Hepatocyte (in vitro differentiated cells): Measurements from ENCODE around the gene WFDC6. TPM values are rescaled to one million over a fixed set of nuclear protein-coding genes. Genes with fewer than 3 reads are reported as not detected.

Source experiments
- DNase-seq: peaks from one replicate; pipeline ENCODE4 v3.0.0-alpha.2; 2016; ENCODE audit warnings: low spot score
- H2AFZ ChIP-seq: fragments of 200-600 bp; sonication (generic); 2 replicates; pipeline ENCODE4 v1.6.0; 2016; ENCODE audit warnings: antibody characterized with exemption, mild to moderate bottlenecking
- H3K27ac ChIP-seq: fragments of 200-600 bp; sonication (generic); 2 replicates; pipeline ENCODE4 v1.5.1; 2016; ENCODE audit warnings: mild to moderate bottlenecking
- H3K27me3 ChIP-seq: fragments of 200-600 bp; sonication (generic); 2 replicates; pipeline ENCODE4 v1.6.1; 2016
- H3K36me3 ChIP-seq: fragments of 200-600 bp; sonication (generic); replicated peaks from 2 replicates; pipeline ENCODE4 v1.5.1; 2016; ENCODE audit warnings: low read depth; ENCODE audit not compliant: insufficient read depth
- H3K4me1 ChIP-seq: fragments of 200-600 bp; sonication (generic); 2 replicates; pipeline ENCODE4 v1.5.1; 2016; ENCODE audit warnings: mild to moderate bottlenecking, moderate library complexity; ENCODE audit not compliant: insufficient read depth
- H3K4me2 ChIP-seq: fragments of 200-600 bp; sonication (generic); 2 replicates; pipeline ENCODE4 v1.6.0; 2016
- H3K4me3 ChIP-seq: fragments of 200-600 bp; sonication (generic); 2 replicates; pipeline ENCODE4 v1.5.1; 2016; ENCODE audit warnings: mild to moderate bottlenecking
- H3K79me2 ChIP-seq: fragments of 200-600 bp; sonication (generic); 2 replicates; pipeline ENCODE4 v1.6.0; 2017; ENCODE audit warnings: mild to moderate bottlenecking
- H3K9me2 ChIP-seq: fragments of 200-600 bp; sonication (generic); replicated peaks from 2 replicates; pipeline ENCODE4 v1.6.0; 2017; ENCODE audit warnings: mild to moderate bottlenecking; ENCODE audit not compliant: insufficient read depth
- H3K9me3 ChIP-seq: fragments of 200-600 bp; sonication (generic); 2 replicates; pipeline ENCODE4 v1.5.1; 2016; ENCODE audit warnings: low read depth, mild to moderate bottlenecking
- H4K20me1 ChIP-seq: fragments of 200-600 bp; sonication (generic); 2 replicates; pipeline ENCODE4 v1.6.0; 2016; ENCODE audit warnings: mild to moderate bottlenecking; ENCODE audit not compliant: insufficient read depth, poor library complexity, severe bottlenecking
- CTCF ChIP-seq: fragments of 200-600 bp; sonication (generic); IDR thresholded peaks from 2 replicates; pipeline ENCODE4 v1.5.1; 2016; ENCODE audit warnings: antibody characterized with exemption, mild to moderate bottlenecking; ENCODE audit not compliant: poor library complexity
- EZH2 ChIP-seq: fragments of 200-600 bp; sonication (generic); IDR thresholded peaks from 2 replicates; pipeline ENCODE4 v1.6.1; 2016; ENCODE audit warnings: antibody characterized with exemption, mild to moderate bottlenecking, borderline replicate concordance
- EZH2phosphoT487 ChIP-seq: fragments of 200-600 bp; sonication (generic); IDR thresholded peaks from one replicate; pipeline ENCODE4 v1.6.1; 2018; ENCODE audit warnings: antibody characterized with exemption, mild to moderate bottlenecking, low read depth, moderate library complexity; ENCODE audit not compliant: unreplicated experiment, severe bottlenecking
- WGBS: methylation state at CpG from one replicate; pipeline ENCODE4 v1.1.6; 2016; ENCODE audit warnings: low lambda C conversion rate; ENCODE audit errors: missing lambda C conversion rate; 5-methylcytosine and 5-hydroxymethylcytosine counted together
- polyA plus RNA-seq: library from polyadenylated mRNA; unstranded; fragments of >200 nt; fragmentation: Nextera tagmentation; extraction: Ambion mirVana; gene quantifications from 2 replicates; pipeline ENCODE4 v1.2.1, GENCODE V29; 2016
- total RNA-seq: library from RNA; depleted of rRNA; stranded (reverse); fragments of >200 nt; gene quantifications from 2 replicates; pipeline ENCODE4 v1.2.3, GENCODE V29; 2014

WFDC6 gene
- total and polyA plus RNA-seq, 2 experiments from 2014 or later, result not detected

GRCh38 chr20:45489083-45489531, 50.2 kb downstream of the WFDC6 start:
- DNase-seq, result no peak
- Histone ChIP-seq H3K4me1 (no peaks in the 10 kb centered on the region), H3K79me2 (no peaks in the 10 kb centered on the region), H2AFZ (no peak overlapping the region), H3K9me3 (no peaks in the 10 kb centered on the region), H3K4me2 (no peak overlapping the region), H3K27ac (no peak overlapping the region), H3K4me3 (no peak overlapping the region), H4K20me1 (no peaks in the 10 kb centered on the region), H3K9me2 (no peaks in the 10 kb centered on the region), H3K27me3 (peaks cover 3% of the 10 kb centered on the region), H3K36me3 (no peaks in the 10 kb centered on the region)
- TF ChIP-seq EZH2phosphoT487 (no peak), EZH2 (no peak), CTCF (no peak)
- 85% methylated on average over 1 of the region's 1 CpG for whole genome bisulfite sequencing

GRCh38 chr20:45487231-45487635, 52.0 kb downstream of the WFDC6 start:
- WGBS, result 33% methylated on average over 9 of the region's 20 CpGs
- H3K9me3 ChIP-seq, result no peaks in the 10 kb centered on the region
- H3K9me2 ChIP-seq, result no peaks in the 10 kb centered on the region
- no peaks in the 10 kb centered on the region for H3K79me2 ChIP-seq
- H3K4me2 ChIP-seq, result no peak overlapping the region
- no peak for DNase-seq
- no peak overlapping the region for H3K4me3 ChIP-seq
- no peaks in the 10 kb centered on the region for H3K36me3 ChIP-seq
- no peaks in the 10 kb centered on the region for H4K20me1 ChIP-seq
- no peak overlapping the region for H2AFZ ChIP-seq
- no peak overlapping the region for H3K27ac ChIP-seq
- peaks cover 4% of the 10 kb centered on the region for H3K27me3 ChIP-seq
- TF ChIP-seq EZH2phosphoT487 (no peak), CTCF (peak; percentile 39), EZH2 (no peak)
- H3K4me1 ChIP-seq, result no peaks in the 10 kb centered on the region

GRCh38 chr20:45485388-45485787, 53.9 kb downstream of the WFDC6 start:
- Histone ChIP-seq H3K4me1 (no peaks in the 10 kb centered on the region), H3K9me3 (no peaks in the 10 kb centered on the region), H3K9me2 (no peaks in the 10 kb centered on the region), H4K20me1 (no peaks in the 10 kb centered on the region), H3K79me2 (no peaks in the 10 kb centered on the region), H3K36me3 (no peaks in the 10 kb centered on the region), H3K27ac (no peak overlapping the region), H2AFZ (no peak overlapping the region), H3K4me3 (no peak overlapping the region), H3K4me2 (no peak overlapping the region), H3K27me3 (peaks cover 4% of the 10 kb centered on the region)
- 56% methylated on average over 4 of the region's 4 CpGs for WGBS
- no peak for DNase-seq
- TF ChIP-seq CTCF, result no peak
- TF ChIP-seq EZH2phosphoT487, result no peak
- no peak for TF ChIP-seq EZH2

- WGBS, result 47% methylated on average over 6 of the region's 6 CpGs
- Histone ChIP-seq H3K4me1 (no peaks in the 10 kb centered on the region), H2AFZ (no peak overlapping the region), H3K4me3 (no peak overlapping the region), H3K27ac (no peak overlapping the region), H3K4me2 (no peak overlapping the region), H3K79me2 (no peaks in the 10 kb centered on the region), H4K20me1 (no peaks in the 10 kb centered on the region), H3K27me3 (peaks cover 4% of the 10 kb centered on the region), H3K9me2 (no peaks in the 10 kb centered on the region), H3K9me3 (no peaks in the 10 kb centered on the region), H3K36me3 (no peaks in the 10 kb centered on the region)
- TF ChIP-seq CTCF, result no peak
- no peak for TF ChIP-seq EZH2phosphoT487
- no peak for TF ChIP-seq EZH2
- no peak for DNase-seq
Measured at GRCh38 chr20:45484676-45485075, 54.6 kb downstream of the WFDC6 start.
